IMR-90 (cell line): ENCODE results near the gene EML1. TPM values are rescaled to one million over a fixed set of nuclear protein-coding genes. Genes with fewer than 3 reads are reported as not detected.

Source experiments
- ATAC-seq: fragments of 200-7000 bp; cut with Tn5 transposase; 2 replicates; pipeline ENCODE4 v1.9.1; 2020; ENCODE audit warnings: low read depth, mild to moderate bottlenecking, moderate library complexity
- BruUV-seq: library from RNA; stranded (reverse); fragments of 400-500 nt; replicated peaks from 2 replicates; lab custom pipeline; 2021; lab: Mats Ljungman, UMichigan
- CTCF ChIA-PET: fragments of 300-600 bp; formaldehyde crosslinking; extraction: SDS; loops from one replicate; lab custom pipeline; 2021; ENCODE audit warnings: antibody characterized with exemption; lab: Yijun Ruan, JAX
- POLR2A ChIA-PET: fragments of 300-600 bp; sonication (Branson Sonifier 250); formaldehyde crosslinking; loops from one replicate; lab custom pipeline; 2022; ENCODE audit warnings: antibody characterized with exemption; ENCODE audit not compliant: unreplicated experiment; lab: Charles Lee
- DNase-seq: peaks from one replicate; pipeline ENCODE4 v3.0.0; 2013
- H2AFZ ChIP-seq: replicated peaks from 2 replicates; pipeline ENCODE3; 2013; ENCODE audit warnings: low read length, mild to moderate bottlenecking; ENCODE audit not compliant: poor library complexity
- H2AK5ac ChIP-seq: 2 replicates; pipeline ENCODE4 v1.6.1; 2013; ENCODE audit warnings: low read depth, low read length, inconsistent platforms
- H2AK9ac ChIP-seq: replicated peaks from 2 replicates; pipeline ENCODE3; 2013; ENCODE audit warnings: mild to moderate bottlenecking, low read depth, low read length, moderate library complexity; ENCODE audit not compliant: poor library complexity
- H2BK120ac ChIP-seq: 2 replicates; pipeline ENCODE4 v1.6.1; 2013; ENCODE audit warnings: low read depth, low read length, inconsistent platforms
- H2BK15ac ChIP-seq: 3 replicates; pipeline ENCODE4 v1.6.1; 2013; ENCODE audit warnings: low read depth, low read length, inconsistent platforms
- H2BK20ac ChIP-seq: 2 replicates; pipeline ENCODE4 v1.6.1; 2013; ENCODE audit warnings: low read depth, mild to moderate bottlenecking, inconsistent platforms, low read length, moderate library complexity
- H2BK5ac ChIP-seq: 2 replicates; pipeline ENCODE4 v1.6.1; 2013; ENCODE audit warnings: mild to moderate bottlenecking, low read depth, low read length, inconsistent platforms; ENCODE audit not compliant: poor library complexity, severe bottlenecking
- H3K14ac ChIP-seq: replicated peaks from 2 replicates; pipeline ENCODE4 v1.6.1; 2013; ENCODE audit warnings: low read depth, low read length, inconsistent platforms
- H3K18ac ChIP-seq: 2 replicates; pipeline ENCODE4 v1.6.1; 2013; ENCODE audit warnings: low read depth, low read length, control low read depth
- H3K23ac ChIP-seq: 2 replicates; pipeline ENCODE4 v1.6.1; 2013; ENCODE audit warnings: low read depth, low read length, inconsistent platforms
- H3K27ac ChIP-seq: 2 replicates; pipeline ENCODE4 v1.5.1; 2013; ENCODE audit warnings: mild to moderate bottlenecking, control low read depth, low read length; ENCODE audit not compliant: insufficient read depth
- H3K27me3 ChIP-seq: 2 replicates; pipeline ENCODE4 v1.6.1; 2013; ENCODE audit warnings: low read length; ENCODE audit not compliant: control insufficient read depth, insufficient read depth
- H3K36me3 ChIP-seq: 2 replicates; pipeline ENCODE4 v1.6.1; 2013; ENCODE audit warnings: low read length, mixed read lengths; ENCODE audit not compliant: control insufficient read depth, insufficient read depth
- H3K4ac ChIP-seq: 2 replicates; pipeline ENCODE4 v1.6.1; 2013; ENCODE audit warnings: low read depth, low read length, inconsistent platforms
- H3K4me1 ChIP-seq: 2 replicates; pipeline ENCODE4 v1.6.1; 2013; ENCODE audit warnings: low read length, mixed read lengths; ENCODE audit not compliant: control insufficient read depth, insufficient read depth
- H3K4me2 ChIP-seq: 2 replicates; pipeline ENCODE4 v1.6.1; 2013; ENCODE audit warnings: low read depth, mild to moderate bottlenecking, control low read depth, low read length, moderate library complexity
- H3K4me3 ChIP-seq: 2 replicates; pipeline ENCODE4 v1.5.1; 2013; ENCODE audit warnings: low read depth, mild to moderate bottlenecking, control low read depth, low read length, moderate library complexity; ENCODE audit not compliant: insufficient read depth
- H3K56ac ChIP-seq: 2 replicates; pipeline ENCODE4 v1.6.1; 2013; ENCODE audit warnings: low read length, inconsistent platforms; ENCODE audit not compliant: insufficient read depth; ENCODE audit errors: extremely low read depth
- H3K79me1 ChIP-seq, 2 experiments: 2 replicates each; pipeline ENCODE4 v1.6.1; 2013; ENCODE audit warnings: low read length in 2 of 2, inconsistent platforms in 1 of 2, low read depth in 1 of 2
- H3K9ac ChIP-seq: 2 replicates; pipeline ENCODE4 v1.6.1; 2013; ENCODE audit warnings: low read depth, low read length, control low read depth
- H3K9me1 ChIP-seq: 2 replicates; pipeline ENCODE4 v1.6.1; 2013; ENCODE audit warnings: low read length, inconsistent platforms; ENCODE audit not compliant: insufficient read depth
- H3K9me3 ChIP-seq: 2 replicates; pipeline ENCODE4 v1.6.1; 2013; ENCODE audit warnings: low read length; ENCODE audit not compliant: control insufficient read depth, insufficient read depth
- H4K20me1 ChIP-seq: 2 replicates; pipeline ENCODE4 v1.6.1; 2013; ENCODE audit warnings: low read length, inconsistent platforms; ENCODE audit not compliant: insufficient read depth
- H4K5ac ChIP-seq: 2 replicates; pipeline ENCODE4 v1.6.1; 2013; ENCODE audit warnings: mild to moderate bottlenecking, low read depth, low read length, control low read depth
- H4K8ac ChIP-seq, 2 experiments: 2 replicates each; pipeline ENCODE4 v1.6.1; 2013; ENCODE audit warnings: low read depth in 2 of 2, low read length in 2 of 2, control low read depth in 1 of 2, inconsistent platforms in 1 of 2
- H4K91ac ChIP-seq: 2 replicates; pipeline ENCODE4 v1.6.1; 2013; ENCODE audit warnings: low read depth, low read length, inconsistent platforms; ENCODE audit not compliant: insufficient read depth
- CEBPB ChIP-seq: IDR thresholded peaks from 2 replicates; pipeline ENCODE4 v1.6.1; 2012; ENCODE audit warnings: low read depth, low read length, improper control_type of control experiment
- CHD1 ChIP-seq: IDR thresholded peaks from 2 replicates; pipeline ENCODE4 v1.6.1; 2012; ENCODE audit warnings: low read depth, low read length, improper control_type of control experiment
- CTCF ChIP-seq: conservative IDR thresholded peaks from 2 replicates; pipeline ENCODE4 v1.5.1; 2012; ENCODE audit warnings: mild to moderate bottlenecking, low read depth, low read length, improper control_type of control experiment
- ELK1 ChIP-seq: fragments of 150-350 bp; IDR thresholded peaks from 2 replicates; pipeline ENCODE4 v1.6.1; 2016; ENCODE audit warnings: low read depth, mild to moderate bottlenecking, low read length, moderate library complexity, borderline replicate concordance
- FOS ChIP-seq: fragments of 150-350 bp; IDR thresholded peaks from 2 replicates; pipeline ENCODE4 v1.6.1; 2016; ENCODE audit warnings: low read depth, low read length
- MAZ ChIP-seq: IDR thresholded peaks from 2 replicates; pipeline ENCODE4 v1.6.1; 2012; ENCODE audit warnings: low read depth, mild to moderate bottlenecking, low read length, improper control_type of control experiment, moderate library complexity, borderline replicate concordance
- MXI1 ChIP-seq: IDR thresholded peaks from 2 replicates; pipeline ENCODE4 v1.6.1; 2012; ENCODE audit warnings: low read depth, mild to moderate bottlenecking, low read length, moderate library complexity, borderline replicate concordance
- POLR2A ChIP-seq: IDR thresholded peaks from 2 replicates; pipeline ENCODE4 v1.6.1; 2012; ENCODE audit warnings: mild to moderate bottlenecking, low read depth, low read length
- RAD21 ChIP-seq: IDR thresholded peaks from 2 replicates; pipeline ENCODE4 v1.6.1; 2012; ENCODE audit warnings: low read length, improper control_type of control experiment
- RCOR1 ChIP-seq: IDR thresholded peaks from 2 replicates; pipeline ENCODE4 v1.6.1; 2012; ENCODE audit warnings: mild to moderate bottlenecking, low read length, improper control_type of control experiment; ENCODE audit not compliant: insufficient replicate concordance
- RFX5 ChIP-seq: IDR thresholded peaks from 2 replicates; pipeline ENCODE4 v1.8.0; 2012; ENCODE audit warnings: low read depth, mild to moderate bottlenecking, low read length, moderate library complexity
- USF2 ChIP-seq: fragments of 150-350 bp; IDR thresholded peaks from 2 replicates; pipeline ENCODE4 v1.6.1; 2017; ENCODE audit warnings: mild to moderate bottlenecking, antibody characterized with exemption, low read length, low read depth
- WGBS, 2 experiments: methylation state at CpG; one replicate each; pipeline versions ENCODE4 v1.1.5 to v1.1.7; 2013; ENCODE audit warnings: missing lambda C conversion rate in 2 of 2; ENCODE audit not compliant: insufficient read length in 1 of 2; ENCODE audit errors: extremely low coverage in 2 of 2; 5-methylcytosine and 5-hydroxymethylcytosine counted together
- dilution Hi-C: fragments of 300-500 bp; cut with HindIII; formaldehyde crosslinking; loops from one replicate; pipeline ENCODE4 v1.14.3; 2018; ENCODE audit warnings: low sequenced_read_pairs; ENCODE audit not compliant: unreplicated experiment
- in situ Hi-C: fragments of 300-500 bp; cut with MboI; formaldehyde crosslinking; loops from 3 replicates; pipeline ENCODE4 v1.14.3; 2019; ENCODE audit warnings: low sequenced_read_pairs, inconsistent platforms, mixed read lengths
- intact Hi-C: fragments of 100-400 bp; cut with micrococcal nuclease; formaldehyde crosslinking; loops from 2 replicates; pipeline ENCODE4 v1.10.0; 2022
- polyA plus RNA-seq, 3 experiments: library from polyadenylated mRNA; depleted of rRNA; stranded (reverse); fragments of >200 nt; gene quantifications; 2 replicates each; pipeline ENCODE4 v1.2.3, GENCODE V29; 2012; ENCODE audit warnings: low replicate concordance in 1 of 3
- total RNA-seq: library from RNA; depleted of rRNA; stranded (reverse); fragments of >200 nt; gene quantifications from 2 replicates; pipeline ENCODE4 v1.2.3, GENCODE V29; 2012

EML1 gene
- total and polyA plus RNA-seq, 2 of the 4 experiments (the other 2 are of a cell fraction) = 14.0 to 42.3 TPM

- H3K9me3 ChIP-seq = peaks cover 4% of the 10 kb centered on the region
- H3K27me3 ChIP-seq = no peaks in the 10 kb centered on the region
- peaks cover 6% of the 10 kb centered on the region for H3K9me1 ChIP-seq
- no peak overlapping the region for H3K9ac ChIP-seq
- no peak overlapping the region for H3K4ac ChIP-seq
- ATAC-seq (no peak), DNase-seq (no peak)
- H2BK5ac ChIP-seq = no peak overlapping the region
- no peak overlapping the region for H3K27ac ChIP-seq
- H2BK15ac ChIP-seq = no peak overlapping the region
- H4K8ac ChIP-seq = no peak overlapping the region
- in situ Hi-C loops = no loop called here
- dilution Hi-C loops = no loop called here
- no peak overlapping the region for H4K5ac ChIP-seq
- ChIA-PET CTCF (no interaction called here), POLR2A (no interaction called here)
- no peak overlapping the region for H2BK120ac ChIP-seq
- H2AK5ac ChIP-seq = no peak overlapping the region
- peaks cover 18% of the 10 kb centered on the region; the same call in 1 of the 2 replicates for H4K20me1 ChIP-seq
- no peak overlapping the region for H2AK9ac ChIP-seq
- H3K79me1 ChIP-seq = peaks cover 14 to 42% of the 10 kb centered on the region in 2 experiments
- intact Hi-C loops = loop anchor here (2.0 kb wide), 4 partner anchors 14 to 64 kb away; no protein-coding TSS in a partner anchor
- H3K23ac ChIP-seq = 0 out of 2 replicates have a peak overlapping the region, but pooled peaks have one; percentile 16
- TF ChIP-seq CTCF (no peak), FOS (no peak), USF2 (no peak), RFX5 (no peak), RAD21 (no peak), MAZ (no peak), MXI1 (no peak), POLR2A (no peak), CHD1 (no peak), ELK1 (no peak), CEBPB (no peak), RCOR1 (no peak)
- no peak overlapping the region for H3K18ac ChIP-seq
- no peak overlapping the region for H3K14ac ChIP-seq
- H2BK20ac ChIP-seq = no peak overlapping the region
- H2AFZ ChIP-seq = no peak overlapping the region
- H3K36me3 ChIP-seq = peaks cover 2% of the 10 kb centered on the region; the same call in 1 of the 2 replicates
- no CpG with 5 or more reads among the region's 4 CpGs for WGBS, 2 experiments
- H3K4me1 ChIP-seq = peaks cover 12% of the 10 kb centered on the region
- no peak overlapping the region for H3K4me2 ChIP-seq
- H3K56ac ChIP-seq = no peak overlapping the region
- no peak overlapping the region for H3K4me3 ChIP-seq
- H4K91ac ChIP-seq = no peak overlapping the region
- no TSS peak for BruUV-seq
Measured at GRCh38 chr14:99795046-99795445, 1.8 kb downstream of the EML1 start.
